H9 (cell line): ENCODE results near the gene MAP3K21. TPM values are rescaled to one million over a fixed set of nuclear protein-coding genes. Genes with fewer than 3 reads are reported as not detected.

ENCODE experiments used
- DNase-seq: peaks from one replicate; pipeline ENCODE4 v3.0.0-alpha.2; 2017
- H2AFZ ChIP-seq: one replicate; pipeline ENCODE4 v1.6.1; 2013; ENCODE audit warnings: mild to moderate bottlenecking, low read length, control low read depth, moderate library complexity
- H2AK5ac ChIP-seq: 2 replicates; pipeline ENCODE4 v1.6.1; 2013; ENCODE audit warnings: low read length, control low read depth, mixed read lengths; ENCODE audit not compliant: insufficient read length
- H2BK120ac ChIP-seq: one replicate; pipeline ENCODE4 v1.6.1; 2013; ENCODE audit warnings: low read depth, mild to moderate bottlenecking, low read length, control low read depth, inconsistent platforms; ENCODE audit not compliant: poor library complexity, severe bottlenecking
- H2BK12ac ChIP-seq: 2 replicates; pipeline ENCODE4 v1.6.1; 2013; ENCODE audit warnings: low read length, control low read depth, mixed read lengths, low read depth; ENCODE audit not compliant: insufficient read length
- H2BK15ac ChIP-seq: 2 replicates; pipeline ENCODE4 v1.6.1; 2013; ENCODE audit warnings: low read depth, low read length, control low read depth
- H2BK20ac ChIP-seq: one replicate; pipeline ENCODE4 v1.6.1; 2013; ENCODE audit warnings: low read depth, mild to moderate bottlenecking, low read length, control low read depth, inconsistent platforms; ENCODE audit not compliant: poor library complexity, severe bottlenecking
- H2BK5ac ChIP-seq: 2 replicates; pipeline ENCODE4 v1.6.1; 2013; ENCODE audit warnings: low read length, control low read depth, mixed read lengths; ENCODE audit not compliant: insufficient read length
- H3K14ac ChIP-seq: 2 replicates; pipeline ENCODE4 v1.6.1; 2013; ENCODE audit warnings: low read length, control low read depth; ENCODE audit not compliant: insufficient read depth
- H3K18ac ChIP-seq: 2 replicates; pipeline ENCODE4 v1.6.1; 2013; ENCODE audit warnings: low read depth, mild to moderate bottlenecking, mixed read lengths, low read length, control low read depth; ENCODE audit not compliant: insufficient read length
- H3K23ac ChIP-seq: 2 replicates; pipeline ENCODE4 v1.6.1; 2013; ENCODE audit warnings: low read length, control low read depth, mixed read lengths, low read depth; ENCODE audit not compliant: insufficient read length
- H3K23me2 ChIP-seq: 2 replicates; pipeline ENCODE4 v1.6.1; 2013; ENCODE audit warnings: low read depth, mild to moderate bottlenecking, mixed read lengths, low read length, control low read depth; ENCODE audit not compliant: insufficient read length, poor library complexity, severe bottlenecking
- H3K27ac ChIP-seq: 2 replicates; pipeline ENCODE4 v1.5.1; 2013; ENCODE audit warnings: low read length, control low read depth, mixed read lengths, low read depth; ENCODE audit not compliant: insufficient read length
- H3K27me3 ChIP-seq: 2 replicates; pipeline ENCODE4 v1.6.1; 2013; ENCODE audit warnings: low read length, control low read depth, inconsistent platforms; ENCODE audit not compliant: insufficient read depth
- H3K4ac ChIP-seq: 2 replicates; pipeline ENCODE4 v1.6.1; 2013; ENCODE audit warnings: low read depth, mild to moderate bottlenecking, control low read depth, inconsistent platforms, low read length, moderate library complexity
- H3K4me1 ChIP-seq: 2 replicates; pipeline ENCODE4 v1.6.1; 2013; ENCODE audit warnings: low read length, control low read depth, inconsistent platforms; ENCODE audit not compliant: insufficient read depth
- H3K4me2 ChIP-seq: 2 replicates; pipeline ENCODE4 v1.6.1; 2013; ENCODE audit warnings: low read length, control low read depth, mixed read lengths; ENCODE audit not compliant: insufficient read length, insufficient read depth
- H3K56ac ChIP-seq: 2 replicates; pipeline ENCODE4 v1.6.1; 2013; ENCODE audit warnings: low read depth, mild to moderate bottlenecking, mixed read lengths, low read length, control low read depth; ENCODE audit not compliant: insufficient read length
- H3K79me1 ChIP-seq: 2 replicates; pipeline ENCODE4 v1.6.1; 2013; ENCODE audit warnings: low read depth, mild to moderate bottlenecking, moderate library complexity, low read length, control low read depth, inconsistent platforms; ENCODE audit not compliant: insufficient read depth, poor library complexity, severe bottlenecking
- H3K79me2 ChIP-seq: 2 replicates; pipeline ENCODE4 v1.6.1; 2013; ENCODE audit warnings: low read length, control low read depth, inconsistent platforms; ENCODE audit not compliant: insufficient read depth
- H3K9ac ChIP-seq: 2 replicates; pipeline ENCODE4 v1.6.1; 2013; ENCODE audit warnings: low read length, control low read depth, mixed read lengths; ENCODE audit not compliant: insufficient read length; ENCODE audit errors: extremely low read depth
- H3K9me3 ChIP-seq: one replicate; pipeline ENCODE4 v1.6.1; 2013; ENCODE audit warnings: low read depth, low read length, inconsistent platforms; ENCODE audit not compliant: control insufficient read depth
- H3T11ph ChIP-seq: one replicate; pipeline ENCODE4 v1.6.1; 2013; ENCODE audit warnings: mild to moderate bottlenecking, low read length, control low read depth, inconsistent platforms
- H4K20me1 ChIP-seq: one replicate; pipeline ENCODE4 v1.6.1; 2013; ENCODE audit not compliant: control insufficient read depth, insufficient read length, insufficient read depth
- H4K5ac ChIP-seq: 2 replicates; pipeline ENCODE4 v1.6.1; 2013; ENCODE audit warnings: low read depth, mild to moderate bottlenecking, mixed read lengths, low read length, control low read depth; ENCODE audit not compliant: insufficient read length
- H4K8ac ChIP-seq: replicated peaks from 2 replicates; pipeline ENCODE4 v1.6.1; 2013; ENCODE audit warnings: low read length, control low read depth, mixed read lengths, low read depth; ENCODE audit not compliant: insufficient read length
- H4K91ac ChIP-seq: 2 replicates; pipeline ENCODE4 v1.6.1; 2013; ENCODE audit warnings: low read depth, mild to moderate bottlenecking, moderate library complexity, mixed read lengths, low read length, control low read depth; ENCODE audit not compliant: insufficient read length
- H3K27ac Mint-ChIP-seq, 3 experiments: 2 replicates in 2 of 3; 3 replicates in 1 of 3; pipeline ENCODE4 v1.8.0; 2020 to 2021; ENCODE audit warnings: mixed read lengths in 3 of 3, mild to moderate bottlenecking in 1 of 3, moderate library complexity in 1 of 3
- H3K27me3 Mint-ChIP-seq: 2 replicates; pipeline ENCODE4 v1.8.0; 2021; ENCODE audit warnings: low read depth, mild to moderate bottlenecking, moderate library complexity, mixed read lengths
- H3K36me3 Mint-ChIP-seq, 3 experiments: 2 replicates in 2 of 3; 3 replicates in 1 of 3; pipeline ENCODE4 v1.8.0; 2020 to 2021; ENCODE audit warnings: low read depth in 3 of 3, mixed read lengths in 3 of 3; ENCODE audit not compliant: insufficient read depth in 1 of 3
- H3K4me1 Mint-ChIP-seq, 2 experiments: 2 replicates each; pipeline ENCODE4 v1.8.0; 2020; ENCODE audit warnings: mixed read lengths in 2 of 2
- H3K4me3 Mint-ChIP-seq, 2 experiments: 2 replicates in 1 of 2; 3 replicates in 1 of 2; pipeline ENCODE4 v1.8.0; 2020 to 2021; ENCODE audit warnings: mild to moderate bottlenecking in 2 of 2, mixed read lengths in 2 of 2, moderate library complexity in 1 of 2
- H3K9me3 Mint-ChIP-seq, 2 experiments: 2 replicates in 1 of 2; 3 replicates in 1 of 2; pipeline ENCODE4 v1.8.0; 2020; ENCODE audit warnings: mild to moderate bottlenecking in 2 of 2, mixed read lengths in 2 of 2, moderate library complexity in 1 of 2
- CTCF ChIP-seq: fragments of 200-600 bp; sonication (generic); conservative IDR thresholded peaks from 3 replicates; pipeline ENCODE4 v1.8.0; 2021; ENCODE audit warnings: antibody characterized with exemption, mild to moderate bottlenecking
- WGBS: extraction: QIAGEN DNeasy Blood & Tissue Kit; methylation state at CpG from one replicate; pipeline ENCODE4 v1.1.7; 2013; ENCODE audit warnings: missing lambda C conversion rate, low lambda C conversion rate, mixed read lengths; ENCODE audit not compliant: insufficient read length; ENCODE audit errors: extremely low coverage; 5-methylcytosine and 5-hydroxymethylcytosine counted together
- total RNA-seq: library from RNA; stranded (reverse); gene quantifications from 2 replicates; pipeline ENCODE4 v1.2.1, GENCODE V29; 2021

MAP3K21 gene
- total RNA-seq, 1 experiment from 2014 or later: 11.7 TPM

- Histone ChIP-seq H4K8ac (no peak overlapping the region), H3K79me1 (no peaks in the 10 kb centered on the region), H3K23me2 (no peaks in the 10 kb centered on the region), H3K14ac (no peak overlapping the region), H3K9me3 (no peaks in the 10 kb centered on the region), H4K20me1 (no peaks in the 10 kb centered on the region), H3K56ac (no peak overlapping the region), H3K4me1 (no peaks in the 10 kb centered on the region), H3K79me2 (peaks cover 2% of the 10 kb centered on the region; the same call in 1 of the 2 replicates), H3K18ac (no peak overlapping the region), H2AFZ (no peak overlapping the region), H3K23ac (no peak overlapping the region), H2BK20ac (no peak overlapping the region), H3K4me2 (no peak overlapping the region), H3K4ac (no peak overlapping the region), H3K27ac (no peak overlapping the region), H2BK15ac (no peak overlapping the region), H4K5ac (no peak overlapping the region), H3K27me3 (no peaks in the 10 kb centered on the region), H2BK12ac (no peak overlapping the region), H2BK120ac (no peak overlapping the region), H2AK5ac (no peak overlapping the region), H3K9ac (no peak overlapping the region), H3T11ph (no peak overlapping the region), H2BK5ac (no peak overlapping the region), H4K91ac (no peak overlapping the region)
- DNase-seq: no peak
- no CpG with 5 or more reads among the region's 5 CpGs for WGBS
- H3K27me3 Mint-ChIP-seq: no peaks in the 10 kb centered on the region; the same call in 1 of the 2 replicates
- no peak overlapping the region for H3K4me3 Mint-ChIP-seq
- H3K4me1 Mint-ChIP-seq: peaks cover 3 to 4% of the 10 kb centered on the region in 2 experiments
- peaks cover 14 to 18% (median 17%) of the 10 kb centered on the region in 3 experiments for H3K36me3 Mint-ChIP-seq
- peaks cover 3 to 5% of the 10 kb centered on the region in 2 experiments; a peak in 4 of 5 replicates for H3K9me3 Mint-ChIP-seq
- no peak overlapping the region; a peak in 1 of 7 replicates for H3K27ac Mint-ChIP-seq
- no peak for TF ChIP-seq CTCF
Measured at GRCh38 chr1:233347338-233347737, 19.8 kb downstream of the MAP3K21 start.
